LNCaP clone FGC (cell line): ENCODE results near the gene ADARB2.
"Not testable (repeated sequence)": the region's sequence is repeated elsewhere in the genome, so short reads cannot be mapped to it uniquely, and the experiment has no call there.

Source experiments
- DNase-seq: peaks from one replicate; pipeline ENCODE4 v3.0.0-alpha.2; 2011; ENCODE audit warnings: low read depth
- H3K4me3 ChIP-seq: 2 replicates; pipeline ENCODE4 v1.5.1; 2011; ENCODE audit warnings: mild to moderate bottlenecking, low read depth, low read length, control low read depth
- CTCF ChIP-seq: IDR thresholded peaks from 2 replicates; pipeline ENCODE4 v1.5.1; 2012; ENCODE audit warnings: mild to moderate bottlenecking; ENCODE audit not compliant: control insufficient read depth, insufficient read depth; ENCODE audit errors: extremely low read depth

ADARB2 gene

GRCh38 chr10:1166101-1166827, 571.1 kb downstream of the ADARB2 start:
- no peak overlapping the region for H3K4me3 ChIP-seq
- DNase-seq, result no peak
- TF ChIP-seq CTCF, result no peak

- TF ChIP-seq CTCF, result no peak
- no peak for DNase-seq
- no peak overlapping the region for H3K4me3 ChIP-seq
These were observed 573.5 kb downstream of the ADARB2 start for GRCh38 chr10:1163831-1164230.

- TF ChIP-seq CTCF, result no peak
- DNase-seq, result no peak
- no peak overlapping the region for H3K4me3 ChIP-seq
These were observed 574.1 kb downstream of the ADARB2 start for GRCh38 chr10:1163204-1163660.

- TF ChIP-seq CTCF, result no peak
- no peak for DNase-seq
These were observed 574.7 kb downstream of the ADARB2 start for GRCh38 chr10:1162481-1163203.

GRCh38 chr10:1161315-1161673, 576.0 kb downstream of the ADARB2 start:
- not testable (repeated sequence) for H3K4me3 ChIP-seq, DNase-seq

More at GRCh38 chr10:1162481-1163203, 574.7 kb downstream of the ADARB2 start:
- H3K4me3 ChIP-seq, result no peak overlapping the region

GRCh38 chr10:1160561-1161314, 576.6 kb downstream of the ADARB2 start:
- no peak for DNase-seq
- no peak overlapping the region for H3K4me3 ChIP-seq

More at GRCh38 chr10:1160561-1161314, 576.6 kb downstream of the ADARB2 start:
- TF ChIP-seq CTCF, result no peak
